ENCODE results near the gene SRRM4.

SRRM4 gene

GRCh38 chr12:119206348-119207062 is 225.2 kb downstream of the SRRM4 start:
- DNase-seq = no peak

- no peak for DNase-seq
Observed at GRCh38 chr12:119207063-119207560, 225.8 kb downstream of the SRRM4 start.

DNA sequence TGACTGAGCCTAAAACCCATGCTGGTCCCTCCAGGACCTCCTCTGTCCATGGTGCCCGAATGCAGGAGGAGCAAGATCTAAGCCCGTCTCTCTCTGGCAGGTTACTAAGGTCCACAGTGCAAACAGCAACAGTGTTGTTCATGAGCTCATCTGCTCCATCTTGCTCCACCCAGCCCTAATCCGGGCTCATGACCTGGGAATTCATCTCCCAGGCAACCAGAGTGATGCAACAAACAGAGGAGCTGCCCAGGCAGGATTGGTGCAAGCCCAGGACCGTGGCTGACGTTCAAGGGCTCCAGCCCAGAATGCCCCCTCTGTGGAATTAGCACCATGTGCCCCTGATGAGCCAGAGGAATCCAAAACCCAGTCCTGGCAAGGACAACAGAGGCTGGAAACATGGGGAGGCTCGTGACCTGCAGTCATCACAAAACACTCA is 227.3 kb downstream of the SRRM4 start:
- DNase-seq = peak; percentile 41

DNA sequence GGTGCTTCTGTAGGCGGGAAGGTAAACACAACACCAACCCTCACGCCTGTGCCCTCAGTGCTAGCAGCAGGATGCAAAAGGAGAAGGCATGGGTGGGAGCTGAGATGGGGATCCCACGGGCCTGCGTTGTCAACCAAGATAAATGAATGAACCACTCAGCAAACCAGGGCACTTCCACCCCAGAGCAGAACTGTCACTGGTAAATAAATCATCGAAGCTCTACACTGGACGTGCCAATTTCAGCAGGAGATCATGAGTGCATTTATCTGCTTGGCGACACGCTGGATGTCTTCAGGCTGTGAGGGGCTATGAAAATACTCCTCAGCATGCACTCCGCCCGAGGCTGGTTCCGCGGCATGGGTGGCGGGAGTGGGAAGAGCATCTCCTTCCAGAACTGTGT is 230.5 kb downstream of the SRRM4 start:
- peak; percentile 40 for DNase-seq

Measured in retina (tissue), 1 donor.